Non-pigmented ciliary epithelial cell (primary cell): ENCODE data around the gene KPNA6.

Experiments used
- DNase-seq: peaks from one replicate; pipeline ENCODE4 v3.0.0-alpha.2; 2010; ENCODE audit warnings: low read depth

KPNA6 gene

GRCh38 chr1:32187850-32188249, 80.0 kb downstream of the KPNA6 start:
- DNase-seq, result no peak

DNA sequence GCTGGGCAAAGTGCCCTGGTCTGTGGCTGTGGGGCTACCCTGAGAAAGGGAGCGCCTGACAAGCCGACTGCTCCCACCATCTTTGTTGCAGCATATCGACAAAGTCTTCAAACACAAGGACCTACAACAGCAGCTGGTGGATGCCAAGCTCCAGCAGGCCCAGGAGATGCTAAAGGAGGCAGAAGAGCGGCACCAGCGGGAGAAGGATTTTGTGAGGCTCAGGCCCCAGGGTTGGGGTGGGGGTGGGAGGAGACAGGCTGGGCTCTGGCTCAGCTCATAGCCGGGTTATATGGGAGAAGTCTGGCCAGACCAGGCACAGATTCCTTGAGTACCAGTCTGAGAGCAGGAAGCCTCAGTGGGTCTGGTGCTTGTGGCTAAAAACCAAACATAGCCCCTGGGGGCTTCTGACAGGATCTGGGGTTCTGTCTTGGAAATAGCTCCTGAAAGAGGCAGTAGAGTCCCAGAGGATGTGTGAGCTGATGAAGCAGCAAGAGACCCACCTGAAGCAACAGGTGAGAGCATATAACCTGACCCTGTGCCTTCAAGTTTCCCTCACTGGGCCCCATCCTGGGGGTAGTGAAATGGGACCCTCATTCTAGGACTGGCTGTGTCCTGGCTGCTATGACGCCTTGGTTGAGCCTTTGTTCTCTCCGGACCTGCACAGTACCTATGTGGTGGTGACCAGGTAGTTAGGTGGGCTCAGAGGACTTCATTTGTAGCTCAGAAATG, 84.5 kb downstream of the KPNA6 start:
- DNase-seq, result no peak

- DNase-seq, result no peak
Measured at GRCh38 chr1:32194984-32195383, 87.1 kb downstream of the KPNA6 start.

- no peak for DNase-seq
Measured at GRCh38 chr1:32195531-32195930, 87.7 kb downstream of the KPNA6 start.

GRCh38 chr1:32195972-32196823, 88.3 kb downstream of the KPNA6 start:
- no peak for DNase-seq

DNA sequence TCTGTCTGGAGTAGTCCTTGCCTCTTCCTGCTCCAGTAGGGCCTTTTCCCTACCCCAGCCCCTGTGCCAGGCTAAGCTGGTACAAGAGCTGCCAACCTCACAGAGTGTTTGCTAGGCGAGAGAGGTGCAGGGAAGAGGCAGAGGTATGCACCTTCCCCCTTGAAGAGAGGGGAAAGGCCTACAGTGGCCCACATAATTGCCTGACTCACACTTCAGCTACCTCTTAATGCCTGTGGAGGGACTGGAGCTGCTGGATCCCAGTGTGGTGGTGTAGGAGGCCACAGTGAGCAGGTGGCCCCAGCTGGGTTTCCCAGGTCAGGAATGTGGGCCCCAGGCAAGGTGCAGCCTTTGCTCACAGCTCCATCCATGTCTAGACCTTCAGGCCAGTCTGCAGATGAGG, 89.2 kb downstream of the KPNA6 start:
- DNase-seq, result no peak

DNA sequence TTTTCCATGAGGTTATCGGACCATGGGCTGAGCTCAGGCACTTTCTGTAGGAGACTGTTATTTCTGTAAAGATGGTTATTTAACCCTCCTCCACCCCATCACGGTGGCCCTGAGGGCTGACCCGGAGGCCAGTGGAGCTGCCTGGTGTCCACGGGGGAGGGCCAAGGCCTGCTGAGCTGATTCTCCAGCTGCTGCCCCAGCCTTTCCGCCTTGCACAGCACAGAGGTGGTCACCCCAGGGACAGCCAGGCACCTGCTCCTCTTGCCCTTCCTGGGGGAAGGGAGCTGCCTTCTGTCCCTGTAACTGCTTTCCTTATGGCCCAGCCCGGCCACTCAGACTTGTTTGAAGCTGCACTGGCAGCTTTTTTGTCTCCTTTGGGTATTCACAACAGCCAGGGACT, 90.0 kb downstream of the KPNA6 start:
- DNase-seq, result no peak

- no peak for DNase-seq
Measured at GRCh38 chr1:32198237-32199042, 90.6 kb downstream of the KPNA6 start.

GRCh38 chr1:32199043-32199716, 91.3 kb downstream of the KPNA6 start:
- no peak for DNase-seq

DNA sequence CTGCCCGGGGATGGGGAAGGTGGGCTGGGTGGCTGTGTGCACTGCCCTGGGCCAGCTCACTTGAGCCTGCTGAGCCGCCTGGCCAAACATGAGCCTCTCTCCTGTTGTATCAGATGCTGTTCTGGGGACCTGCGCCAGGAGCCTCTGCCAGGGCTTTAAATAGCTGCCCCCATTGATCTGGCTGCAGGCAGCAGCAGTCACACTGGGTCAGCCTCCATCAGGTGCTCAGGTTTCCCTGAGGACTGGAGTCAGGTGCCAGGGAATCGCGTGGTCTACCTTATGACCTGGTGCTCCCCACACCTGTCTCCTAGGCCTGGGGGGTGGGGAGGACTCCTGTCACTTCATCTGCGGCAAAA, 91.8 kb downstream of the KPNA6 start:
- no peak for DNase-seq

GRCh38 chr1:32200226-32201010, 92.6 kb downstream of the KPNA6 start, which contains the start of gene CCDC28B:
CCDC28B (plus strand) TSS chr1:32200595; CDS start chr1:32201936, 1,341 bp downstream.
- DNase-seq, result no peak

DNA sequence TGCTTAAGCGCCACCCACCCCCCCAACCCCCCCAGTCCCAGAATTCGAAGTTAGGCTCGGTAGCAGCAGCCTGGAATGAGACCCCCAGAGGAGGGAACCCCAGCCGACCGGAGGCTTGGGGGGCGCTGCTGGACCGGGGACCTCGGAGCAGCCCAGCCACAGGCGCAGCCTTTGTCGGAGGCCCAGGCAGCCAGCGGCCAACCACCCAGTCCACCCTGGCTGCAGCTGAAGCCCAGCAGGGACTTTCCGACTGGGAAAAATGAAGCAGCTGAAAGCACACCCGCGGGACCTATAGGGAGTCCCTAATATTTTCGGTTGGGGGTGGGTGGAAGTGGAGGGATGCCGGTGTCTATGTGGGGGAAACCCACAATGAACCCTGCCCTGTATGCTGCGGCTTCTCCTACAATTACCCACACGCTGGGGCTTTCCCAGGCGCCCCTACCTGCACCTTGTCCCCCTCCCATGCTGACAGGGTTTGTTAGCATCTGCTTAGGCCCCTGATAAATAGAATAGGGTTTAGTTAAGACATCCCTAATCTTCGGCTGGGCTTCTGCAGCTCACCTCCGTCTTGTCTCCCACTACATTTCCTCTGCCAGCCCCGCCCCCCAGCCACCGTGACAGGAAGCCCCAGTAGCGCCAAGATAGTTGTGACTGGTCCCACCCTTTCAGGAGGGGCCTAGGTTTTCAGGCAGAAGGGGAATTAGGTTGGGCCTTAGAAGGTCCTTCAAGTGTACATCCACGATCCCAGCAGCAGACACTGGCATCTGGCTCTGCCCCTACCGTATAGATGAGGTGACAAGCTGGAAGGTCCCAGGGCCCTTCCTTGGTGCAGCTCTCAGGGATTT, 93.4 kb downstream of the KPNA6 start:
- no peak for DNase-seq

GRCh38 chr1:32204943-32205361, 97.1 kb downstream of the KPNA6 start:
- no peak for DNase-seq

- DNase-seq, result no peak
Measured at GRCh38 chr1:32205401-32206370, 97.8 kb downstream of the KPNA6 start, which contains the start of gene IQCC. IQCC (plus strand) TSS chr1:32205671; CDS start chr1:32205682, 11 bp downstream.

DNA sequence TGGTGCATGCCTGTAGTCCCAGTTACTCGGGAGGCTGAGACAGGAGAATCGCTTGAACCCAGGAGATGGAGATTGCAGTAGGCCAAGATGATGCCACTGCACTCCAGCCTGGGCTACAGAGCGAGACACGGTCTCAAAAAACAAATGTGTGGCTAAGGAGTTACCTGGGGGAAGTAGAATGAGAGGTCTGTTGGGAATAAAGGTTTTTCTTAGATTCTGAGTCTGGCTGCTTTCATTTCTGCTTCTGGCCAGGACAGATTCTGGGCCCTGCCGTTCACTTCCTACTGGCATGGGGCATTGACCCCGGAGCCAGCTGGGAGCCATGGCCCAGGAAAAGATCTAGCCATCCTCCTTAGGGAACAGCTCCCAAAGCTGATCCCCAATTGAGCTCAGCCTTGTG, 100.6 kb downstream of the KPNA6 start:
- no peak for DNase-seq

- no peak for DNase-seq
Measured at GRCh38 chr1:32208891-32209328, 101.1 kb downstream of the KPNA6 start, which contains the start of gene DCDC2B. DCDC2B (plus strand) TSS chr1:32209089; CDS start chr1:32209094, 5 bp downstream.

- DNase-seq, result no peak
Measured at GRCh38 chr1:32215629-32216480, 108.0 kb downstream of the KPNA6 start.

DNA sequence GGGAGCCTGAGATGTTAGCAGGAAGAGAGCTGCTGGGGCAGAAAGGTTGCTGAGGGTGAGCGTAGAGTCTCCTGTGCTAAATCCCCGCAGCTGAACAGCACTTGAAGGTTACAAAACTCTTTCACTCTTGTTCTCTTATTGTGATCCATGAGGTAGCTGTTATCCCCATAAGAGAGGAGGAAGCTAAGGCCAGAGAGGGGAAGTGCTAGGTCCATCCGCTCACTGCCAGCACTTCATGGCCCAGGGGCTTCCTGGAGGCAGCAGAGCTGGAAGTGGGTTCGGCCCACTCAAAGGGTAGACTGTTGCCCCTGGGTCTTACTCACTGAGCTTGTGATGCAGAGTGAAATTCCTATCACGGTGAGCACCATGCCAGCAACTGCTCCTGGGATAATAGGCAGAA, 108.7 kb downstream of the KPNA6 start:
- DNase-seq, result no peak
